Colonic mucosa (tissue), 4 donors: ENCODE data around the gene FRYL. TPM values are rescaled to one million over a fixed set of nuclear protein-coding genes. Genes with fewer than 3 reads are reported as not detected.
"Not testable (repeated sequence)": the region's sequence is repeated elsewhere in the genome, so short reads cannot be mapped to it uniquely, and the experiment has no call there.

Experiments
- DNase-seq: peaks from one replicate; pipeline ENCODE4 v3.0.0-alpha.2; 2020
- H3K27ac ChIP-seq: fragments of 200-600 bp; one replicate; pipeline ENCODE4 v1.8.0; 2021
- H3K27me3 ChIP-seq: fragments of 200-600 bp; one replicate; pipeline ENCODE4 v1.8.0; 2021
- H3K36me3 ChIP-seq: fragments of 200-600 bp; one replicate; pipeline ENCODE4 v1.8.0; 2021
- H3K4me1 ChIP-seq: fragments of 200-600 bp; one replicate; pipeline ENCODE4 v1.8.0; 2021; ENCODE audit warnings: mild to moderate bottlenecking
- H3K4me3 ChIP-seq: fragments of 200-600 bp; one replicate; pipeline ENCODE4 v1.8.0; 2021
- H3K9ac ChIP-seq, 2 donors: one replicate each; pipeline ENCODE4 v1.7.0; 2013; ENCODE audit warnings: control low read depth in 2 of 2, low read depth in 2 of 2, low read length in 2 of 2
- H3K9me3 ChIP-seq: fragments of 200-600 bp; one replicate; pipeline ENCODE4 v1.8.0; 2021
- intact Hi-C: fragments of 100-400 bp; cut with DNase I; formaldehyde crosslinking; loops from one replicate; pipeline ENCODE4 v1.14.1; 2022
- total RNA-seq, 2 donors: library from RNA; stranded (reverse); fragmentation: NEBNext Ultra II Directional in 1 of 2; extraction: Animal tissue kit (Norgen Biotek cat#: 25700) in 1 of 2; gene quantifications; one replicate each; pipeline ENCODE4 v1.2.1, GENCODE V29; 2021
- TF ChIP-seq, protein P1 (sequence below): fragments of 200-600 bp; IDR thresholded peaks from one replicate; pipeline ENCODE4 v1.8.0; 2022; ENCODE audit warnings: antibody characterized with exemption, mild to moderate bottlenecking
- donor health status: healthy.
- donor health status: DM: no; HTN: no; CAD: no.
- donor health status: DM: no; HTN: no; CAD: no.

The FRYL gene
- total RNA-seq, 2 donors from 2014 or later: 193 to 292 TPM

DNA sequence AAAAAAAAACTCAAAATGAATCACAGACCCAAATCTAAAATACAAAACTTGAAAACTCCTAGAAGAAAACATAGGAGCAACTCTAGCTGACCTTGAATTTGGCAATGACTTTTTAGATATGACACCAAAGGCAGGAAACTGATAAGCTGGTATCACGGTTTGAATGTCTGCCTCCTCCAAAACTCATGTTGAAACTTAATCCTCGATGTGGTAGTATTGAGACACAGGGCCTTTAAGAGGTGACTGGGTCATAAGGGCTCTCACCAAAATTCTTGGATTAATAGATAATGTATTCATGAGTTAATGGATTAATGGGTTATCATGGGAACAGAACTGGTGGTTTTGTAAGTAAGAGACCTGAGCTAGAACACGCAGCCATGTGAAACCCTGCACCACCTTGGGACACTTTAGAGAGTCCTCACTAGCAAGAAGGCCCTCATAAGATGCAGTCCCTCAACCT, 40.5 kb downstream of the FRYL start:
- H3K27ac ChIP-seq: no peak overlapping the region
- DNase-seq: no peak
- TF ChIP-seq, protein P1, sequence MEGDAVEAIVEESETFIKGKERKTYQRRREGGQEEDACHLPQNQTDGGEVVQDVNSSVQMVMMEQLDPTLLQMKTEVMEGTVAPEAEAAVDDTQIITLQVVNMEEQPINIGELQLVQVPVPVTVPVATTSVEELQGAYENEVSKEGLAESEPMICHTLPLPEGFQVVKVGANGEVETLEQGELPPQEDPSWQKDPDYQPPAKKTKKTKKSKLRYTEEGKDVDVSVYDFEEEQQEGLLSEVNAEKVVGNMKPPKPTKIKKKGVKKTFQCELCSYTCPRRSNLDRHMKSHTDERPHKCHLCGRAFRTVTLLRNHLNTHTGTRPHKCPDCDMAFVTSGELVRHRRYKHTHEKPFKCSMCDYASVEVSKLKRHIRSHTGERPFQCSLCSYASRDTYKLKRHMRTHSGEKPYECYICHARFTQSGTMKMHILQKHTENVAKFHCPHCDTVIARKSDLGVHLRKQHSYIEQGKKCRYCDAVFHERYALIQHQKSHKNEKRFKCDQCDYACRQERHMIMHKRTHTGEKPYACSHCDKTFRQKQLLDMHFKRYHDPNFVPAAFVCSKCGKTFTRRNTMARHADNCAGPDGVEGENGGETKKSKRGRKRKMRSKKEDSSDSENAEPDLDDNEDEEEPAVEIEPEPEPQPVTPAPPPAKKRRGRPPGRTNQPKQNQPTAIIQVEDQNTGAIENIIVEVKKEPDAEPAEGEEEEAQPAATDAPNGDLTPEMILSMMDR: no peak
- no peak overlapping the region for H3K4me3 ChIP-seq
- H3K27me3 ChIP-seq: no peaks in the 10 kb centered on the region
- intact Hi-C loops: no loop called here
- H3K4me1 ChIP-seq: no peaks in the 10 kb centered on the region
- no peak overlapping the region for H3K9ac ChIP-seq
- no peaks in the 10 kb centered on the region for H3K36me3 ChIP-seq
- H3K9me3 ChIP-seq: no peaks in the 10 kb centered on the region

DNA sequence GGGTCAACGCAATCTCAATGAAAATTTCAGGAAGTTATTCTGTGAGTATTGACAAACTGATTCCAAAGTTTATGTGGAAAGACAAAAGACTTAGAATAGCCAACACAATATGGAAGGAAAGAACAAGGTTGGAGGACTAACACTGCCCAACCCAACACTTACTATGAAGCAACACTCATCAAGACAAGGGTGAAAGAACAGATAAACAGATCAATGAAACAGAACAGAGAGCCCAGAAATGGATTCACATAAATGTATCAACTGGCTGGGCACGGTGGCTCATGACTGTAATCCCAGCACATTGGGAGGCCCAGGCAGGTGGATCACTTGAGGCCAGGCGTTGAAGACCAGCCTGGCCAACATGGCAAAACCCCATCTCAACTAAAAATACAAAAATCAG, 41.2 kb downstream of the FRYL start:
- H3K36me3 ChIP-seq: no peaks in the 10 kb centered on the region
- intact Hi-C loops: no loop called here
- no peaks in the 10 kb centered on the region for H3K4me1 ChIP-seq
- H3K4me3 ChIP-seq: no peak overlapping the region
- H3K9ac ChIP-seq: no peak overlapping the region
- TF ChIP-seq, protein P1: no peak
- no peaks in the 10 kb centered on the region for H3K9me3 ChIP-seq
- H3K27ac ChIP-seq: no peak overlapping the region
- no peak for DNase-seq
- H3K27me3 ChIP-seq: no peaks in the 10 kb centered on the region

DNA sequence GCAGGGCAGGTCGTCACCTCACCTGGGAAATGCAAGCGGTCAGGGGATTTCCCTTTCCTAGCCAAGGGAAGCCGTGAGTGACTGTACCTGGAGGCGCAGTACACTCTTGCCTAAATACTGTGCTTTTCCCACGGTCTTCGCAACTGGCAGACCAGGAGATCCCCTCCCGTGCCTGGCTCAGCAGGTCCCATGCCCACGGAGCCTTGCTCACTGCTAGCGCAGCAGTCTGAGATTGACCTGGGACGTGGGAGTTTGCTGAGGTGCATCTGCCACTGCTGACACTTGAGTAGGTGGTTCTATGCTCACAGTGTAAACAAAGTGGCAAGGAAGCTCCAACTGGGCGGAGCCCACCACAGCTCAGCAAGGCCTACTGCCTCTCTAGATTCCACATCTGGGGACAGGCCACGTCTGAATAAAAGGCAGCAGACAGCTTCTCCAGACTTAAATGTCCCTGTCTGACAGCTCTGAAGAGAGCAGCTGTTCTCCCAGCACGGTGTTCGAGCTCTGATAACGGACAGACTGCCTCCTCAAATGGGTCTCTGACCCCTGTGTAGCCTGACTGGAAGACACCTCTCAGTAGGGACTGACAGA, 51.1 kb downstream of the FRYL start:
- H3K9me3 ChIP-seq, H3K4me1 ChIP-seq, H3K27me3 ChIP-seq, H3K36me3 ChIP-seq, DNase-seq, intact Hi-C loops, H3K27ac ChIP-seq, H3K9ac ChIP-seq, H3K4me3 ChIP-seq: not testable (repeated sequence)

DNA sequence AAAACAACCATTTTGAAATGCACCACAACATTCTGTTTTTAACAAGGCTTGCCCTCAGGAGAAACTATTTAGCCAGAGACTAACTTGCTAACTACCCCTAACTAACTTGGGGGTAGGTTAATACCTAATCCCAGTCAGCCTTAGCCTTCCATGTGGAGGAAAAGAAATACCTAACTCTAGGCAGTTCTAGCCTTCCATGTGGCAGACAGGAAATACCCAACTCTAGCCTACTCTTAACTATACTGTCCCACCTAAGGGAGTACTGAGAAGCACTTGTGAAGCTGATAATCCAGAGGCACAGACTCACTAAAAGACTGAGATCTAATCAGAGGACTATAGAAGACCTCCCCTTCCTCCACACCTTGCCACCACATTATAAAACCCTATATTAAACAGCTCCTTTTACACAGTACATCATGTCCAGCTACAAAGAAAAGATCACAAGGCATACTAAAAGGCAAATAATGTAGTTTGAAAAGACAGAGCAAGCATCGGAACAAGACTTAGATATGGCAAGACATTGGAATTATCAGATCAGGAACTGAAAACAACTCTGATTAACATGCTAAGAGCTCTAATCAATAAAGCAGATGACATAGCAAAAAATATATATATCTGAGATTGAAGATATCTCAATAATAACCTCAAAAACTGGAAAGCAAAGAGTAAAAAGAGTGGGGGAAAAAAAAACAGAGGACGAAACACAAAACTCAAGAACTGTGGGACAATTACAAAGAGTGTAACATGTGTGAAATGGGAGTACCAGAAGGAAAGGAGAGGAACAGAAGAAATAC, 52.2 kb downstream of the FRYL start:
- TF ChIP-seq, protein P1: no peak
- Histone ChIP-seq H3K27me3 (no peaks in the 10 kb centered on the region), H3K27ac (no peak overlapping the region), H3K36me3 (no peaks in the 10 kb centered on the region), H3K4me3 (no peak overlapping the region), H3K4me1 (no peaks in the 10 kb centered on the region), H3K9me3 (no peaks in the 10 kb centered on the region), H3K9ac (no peak overlapping the region)
- no peak for DNase-seq
- intact Hi-C loops: no loop called here

DNA sequence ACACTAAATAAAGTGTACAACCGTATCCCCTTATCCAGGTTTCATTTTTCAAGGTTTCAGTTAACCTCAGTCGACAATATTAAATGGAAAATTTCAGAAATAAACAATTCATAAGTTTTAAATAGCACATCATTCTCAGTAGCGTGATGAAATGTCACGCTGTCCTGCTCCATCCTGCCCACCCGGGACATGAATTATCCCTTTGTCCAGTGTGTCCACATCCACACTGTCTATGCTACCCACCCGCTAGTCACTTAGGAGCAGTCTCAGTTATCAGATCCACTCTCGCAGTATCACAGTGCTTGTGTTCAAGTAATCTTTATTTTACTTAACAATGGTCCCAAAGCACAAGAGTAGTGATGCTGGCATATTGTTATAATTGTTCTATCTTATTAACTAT, 54.7 kb downstream of the FRYL start:
- intact Hi-C loops: no loop called here
- no peak overlapping the region for H3K4me3 ChIP-seq
- no peak overlapping the region for H3K27ac ChIP-seq
- no peaks in the 10 kb centered on the region for H3K9me3 ChIP-seq
- no peaks in the 10 kb centered on the region for H3K36me3 ChIP-seq
- H3K4me1 ChIP-seq: no peaks in the 10 kb centered on the region
- no peak overlapping the region for H3K9ac ChIP-seq
- no peak for DNase-seq
- H3K27me3 ChIP-seq: no peaks in the 10 kb centered on the region
- TF ChIP-seq, protein P1: no peak
